Mesenchymal stem cell (in vitro differentiated cells and primary cell): ENCODE measurements around the gene RAB11FIP5.

ENCODE experiments used
- DNase-seq: peaks from one replicate; pipeline ENCODE4 v3.0.0-alpha.2; 2013
- H2AFZ ChIP-seq: one replicate; pipeline ENCODE4 v1.6.1; 2013; ENCODE audit warnings: low read depth, mild to moderate bottlenecking, control low read depth, inconsistent platforms, low read length, moderate library complexity
- H2AK5ac ChIP-seq: 2 replicates; pipeline ENCODE4 v1.6.1; 2013; ENCODE audit warnings: low read length, moderate library complexity, mild to moderate bottlenecking, inconsistent platforms; ENCODE audit not compliant: severe bottlenecking
- H2BK120ac ChIP-seq: one replicate; pipeline ENCODE4 v1.6.1; 2013; ENCODE audit warnings: low read depth, mild to moderate bottlenecking, inconsistent platforms, low read length, moderate library complexity
- H2BK12ac ChIP-seq, 2 experiments: one replicate each; pipeline ENCODE4 v1.6.1; 2013; ENCODE audit warnings: inconsistent platforms in 2 of 2, low read length in 2 of 2, mild to moderate bottlenecking in 2 of 2, moderate library complexity in 2 of 2, control low read depth in 1 of 2
- H2BK15ac ChIP-seq: one replicate; pipeline ENCODE4 v1.6.1; 2013; ENCODE audit warnings: mild to moderate bottlenecking, low read depth, inconsistent platforms; ENCODE audit not compliant: poor library complexity, severe bottlenecking
- H2BK5ac ChIP-seq: 2 replicates; pipeline ENCODE4 v1.6.1; 2013; ENCODE audit warnings: low read depth, mild to moderate bottlenecking, low read length, control low read depth, inconsistent platforms; ENCODE audit not compliant: poor library complexity, severe bottlenecking
- H3K14ac ChIP-seq, 2 experiments: one replicate each; pipeline ENCODE4 v1.6.1; 2013; ENCODE audit warnings: inconsistent platforms in 2 of 2, low read length in 2 of 2, control low read depth in 1 of 2, mild to moderate bottlenecking in 1 of 2, moderate library complexity in 1 of 2
- H3K18ac ChIP-seq, 2 experiments: one replicate each; pipeline ENCODE4 v1.6.1; 2013; ENCODE audit warnings: inconsistent platforms in 2 of 2, low read length in 2 of 2, control low read depth in 1 of 2, low read depth in 1 of 2, mild to moderate bottlenecking in 1 of 2
- H3K23ac ChIP-seq, 2 experiments: one replicate each; pipeline ENCODE4 v1.6.1; 2013; ENCODE audit warnings: inconsistent platforms in 2 of 2, low read length in 2 of 2, mild to moderate bottlenecking in 2 of 2, moderate library complexity in 2 of 2, control low read depth in 1 of 2
- H3K27ac ChIP-seq: 2 replicates; pipeline ENCODE4 v1.5.1; 2013; ENCODE audit warnings: mild to moderate bottlenecking, moderate library complexity, low read length, control low read depth, inconsistent platforms; ENCODE audit not compliant: poor library complexity, severe bottlenecking
- H3K27me3 ChIP-seq, 2 experiments: 2 replicates each; pipeline versions ENCODE4 v1.6.1 to v1.7.0; 2013; ENCODE audit warnings: low read length in 2 of 2, mild to moderate bottlenecking in 2 of 2, moderate library complexity in 2 of 2, control low read depth in 1 of 2, inconsistent platforms in 1 of 2; ENCODE audit not compliant: control insufficient read depth in 1 of 2, insufficient read depth in 1 of 2
- H3K36me3 ChIP-seq, 2 experiments: 2 replicates each; pipeline versions ENCODE4 v1.6.1 to v1.7.0; 2013; ENCODE audit warnings: low read length in 2 of 2, control low read depth in 1 of 2, inconsistent platforms in 1 of 2, low read depth in 1 of 2, mild to moderate bottlenecking in 1 of 2; ENCODE audit not compliant: insufficient read depth in 2 of 2, control insufficient read depth in 1 of 2
- H3K4ac ChIP-seq, 2 experiments: one replicate each; pipeline ENCODE4 v1.6.1; 2013; ENCODE audit warnings: inconsistent platforms in 2 of 2, low read length in 2 of 2, mild to moderate bottlenecking in 2 of 2, moderate library complexity in 2 of 2, control low read depth in 1 of 2, low read depth in 1 of 2
- H3K4me1 ChIP-seq: 2 replicates; pipeline ENCODE4 v1.6.1; 2013; ENCODE audit warnings: low read depth, low read length, control low read depth; ENCODE audit not compliant: control insufficient read depth, insufficient read depth
- H3K4me2 ChIP-seq: 2 replicates; pipeline ENCODE4 v1.6.1; 2013; ENCODE audit warnings: low read length, mild to moderate bottlenecking, inconsistent platforms; ENCODE audit not compliant: poor library complexity, severe bottlenecking
- H3K4me3 ChIP-seq, 2 experiments: 2 replicates each; pipeline versions ENCODE4 v1.5.1 to v1.7.0; 2013; ENCODE audit warnings: low read length in 2 of 2, mild to moderate bottlenecking in 2 of 2, control low read depth in 1 of 2, low read depth in 1 of 2; ENCODE audit not compliant: insufficient read depth in 1 of 2
- H3K79me1 ChIP-seq: replicated peaks from 2 replicates; pipeline ENCODE4 v1.6.1; 2013; ENCODE audit warnings: mild to moderate bottlenecking, control low read depth, low read length, inconsistent platforms; ENCODE audit not compliant: poor library complexity, severe bottlenecking
- H3K9ac ChIP-seq: 2 replicates; pipeline ENCODE4 v1.7.0; 2013; ENCODE audit warnings: mild to moderate bottlenecking, low read length, moderate library complexity
- H3K9me3 ChIP-seq: 2 replicates; pipeline ENCODE4 v1.7.0; 2013; ENCODE audit warnings: mild to moderate bottlenecking, low read length; ENCODE audit not compliant: control insufficient read depth
- H4K8ac ChIP-seq: one replicate; pipeline ENCODE4 v1.6.1; 2013; ENCODE audit warnings: inconsistent platforms, mild to moderate bottlenecking, low read length, moderate library complexity
- H4K91ac ChIP-seq: one replicate; pipeline ENCODE4 v1.6.1; 2013; ENCODE audit warnings: mild to moderate bottlenecking, low read length, inconsistent platforms
- WGBS: methylation state at CpG from one replicate; pipeline ENCODE4 v1.1.7; 2013; ENCODE audit warnings: mixed read lengths; 5-methylcytosine and 5-hydroxymethylcytosine counted together

RAB11FIP5 gene

DNA sequence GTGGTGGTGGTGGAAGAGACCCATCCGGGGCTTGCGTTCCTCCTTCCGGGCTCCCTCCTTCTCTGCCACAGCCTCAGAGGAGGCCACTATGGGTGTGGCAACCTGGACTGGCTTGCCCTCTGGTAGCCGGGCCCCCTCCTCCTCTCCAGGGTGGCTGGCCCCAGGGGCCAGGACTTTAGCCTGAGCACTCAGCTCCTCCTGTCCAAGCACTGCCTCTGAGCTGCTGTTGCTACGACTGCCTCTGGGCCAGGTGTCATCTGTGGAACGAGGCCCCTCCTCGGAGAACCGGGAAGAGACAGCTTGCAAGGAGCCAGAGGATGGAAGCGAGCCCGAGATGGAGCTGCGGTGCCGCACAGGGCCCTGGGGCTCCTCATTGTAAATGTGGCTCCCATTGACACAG lies 24.5 kb downstream of the RAB11FIP5 start:
- Histone ChIP-seq H3K4me2 (no peak overlapping the region), H4K8ac (no peak overlapping the region)
- over 99% methylated on average over 12 of the region's 12 CpGs for WGBS

DNA sequence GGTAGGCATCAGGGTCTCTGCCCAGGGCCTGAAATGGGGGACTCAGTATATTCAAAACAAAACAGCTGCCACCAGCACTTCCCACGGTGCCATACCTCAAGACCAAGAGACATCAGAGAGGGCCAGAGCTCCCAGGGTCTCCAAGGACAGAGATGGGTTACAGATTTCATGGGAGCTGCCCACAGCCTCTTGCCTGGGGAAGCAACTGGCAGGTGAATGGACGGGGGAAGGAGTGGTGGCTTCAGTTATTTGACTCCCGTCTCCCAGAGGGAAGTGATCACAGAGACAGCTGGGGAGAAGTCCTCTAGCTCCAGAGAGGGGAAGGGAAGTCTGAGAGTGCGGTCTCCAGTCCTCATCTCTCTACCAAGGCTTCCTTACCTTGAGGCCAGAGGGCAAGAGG lies 25.4 kb downstream of the RAB11FIP5 start:
- peak overlapping the region; percentile 24 for H3K4me2 ChIP-seq
- no peaks in the 10 kb centered on the region for H3K9me3 ChIP-seq
- WGBS, result 90% methylated on average over 3 of the region's 4 CpGs

More for the DNA sequence above, 24.5 kb downstream of the RAB11FIP5 start:
- no peak overlapping the region for H2AFZ ChIP-seq
- no peak overlapping the region for H2BK12ac ChIP-seq
- no peak for DNase-seq
- H3K27ac ChIP-seq, result no peak overlapping the region
- no peaks in the 10 kb centered on the region for H3K9me3 ChIP-seq
- H3K27me3 ChIP-seq, result no peaks in the 10 kb centered on the region
- H3K36me3 ChIP-seq, result peaks cover 42 to 47% of the 10 kb centered on the region in 2 experiments
- no peak overlapping the region for H4K91ac ChIP-seq
- H3K14ac ChIP-seq, result no peak overlapping the region
- H3K9ac ChIP-seq, result peak overlapping the region; percentile 74
- H3K4me1 ChIP-seq, result peaks cover 85% of the 10 kb centered on the region
- H2BK5ac ChIP-seq, result no peak overlapping the region
- H3K4ac ChIP-seq, result no peak overlapping the region
- H3K79me1 ChIP-seq, result peaks cover 14% of the 10 kb centered on the region
- no peak overlapping the region for H3K4me3 ChIP-seq
- no peak overlapping the region for H2BK120ac ChIP-seq
- H2AK5ac ChIP-seq, result peak overlapping the region; percentile 51
- no peak overlapping the region for H3K23ac ChIP-seq
- H2BK15ac ChIP-seq, result no peak overlapping the region
- no peak overlapping the region for H3K18ac ChIP-seq

DNA sequence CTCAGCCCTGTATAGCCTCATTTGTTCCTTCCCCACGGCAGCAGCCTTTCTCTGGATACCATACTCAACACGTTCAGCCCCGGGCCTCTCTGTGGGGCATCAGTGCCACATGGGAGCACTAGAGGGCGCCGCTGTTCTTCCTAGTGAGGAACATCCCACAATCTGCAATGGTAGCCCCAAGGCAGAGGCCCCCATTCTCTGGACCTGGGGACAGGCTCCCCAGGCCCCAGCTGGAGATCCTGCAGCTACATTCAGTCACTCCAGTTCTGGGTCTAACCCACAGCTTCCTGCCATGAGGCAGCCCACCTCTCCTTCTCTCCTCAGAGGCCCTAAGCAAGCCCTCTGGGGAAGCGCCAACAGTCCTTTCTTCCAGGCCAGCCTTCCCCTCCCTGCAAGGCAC lies 27.1 kb downstream of the RAB11FIP5 start:
- Histone ChIP-seq H3K27me3 (no peaks in the 10 kb centered on the region), H2BK12ac (peak overlapping the region in 1 of 2 experiments; percentile 43), H2AK5ac (no peak overlapping the region), H3K36me3 (peaks cover 48 to 62% of the 10 kb centered on the region in 2 experiments), H3K27ac (peak overlapping the region; percentile 82), H3K4me3 (no peak overlapping the region), H3K14ac (peak overlapping the region in 1 of 2 experiments; percentile 53), H3K4ac (no peak overlapping the region), H3K23ac (no peak overlapping the region), H3K79me1 (peaks cover 24% of the 10 kb centered on the region), H2BK15ac (no peak overlapping the region), H3K18ac (peak overlapping the region in 1 of 2 experiments; percentile 26), H3K4me2 (peak overlapping the region; percentile 21), H4K8ac (peak overlapping the region; percentile 71), H4K91ac (no peak overlapping the region), H2BK120ac (no peak overlapping the region), H3K4me1 (peaks cover 81% of the 10 kb centered on the region), H2BK5ac (no peak overlapping the region), H3K9ac (peak overlapping the region; percentile 46), H2AFZ (no peak overlapping the region), H3K9me3 (no peaks in the 10 kb centered on the region)
- peak; percentile 79 for DNase-seq
- WGBS, result 18% methylated on average over 6 of the region's 6 CpGs

More for the DNA sequence above, 25.4 kb downstream of the RAB11FIP5 start:
- Histone ChIP-seq H3K79me1 (peaks cover 15% of the 10 kb centered on the region), H3K4me1 (peaks cover 83% of the 10 kb centered on the region), H2BK5ac (no peak overlapping the region), H3K27ac (no peak overlapping the region), H3K9ac (peak overlapping the region; percentile 46), H2BK120ac (no peak overlapping the region), H4K8ac (no peak overlapping the region), H3K23ac (no peak overlapping the region), H2BK15ac (no peak overlapping the region), H2BK12ac (no peak overlapping the region), H3K4me3 (no peak overlapping the region), H2AK5ac (peak overlapping the region; percentile 20), H3K27me3 (no peaks in the 10 kb centered on the region), H3K4ac (no peak overlapping the region), H3K18ac (no peak overlapping the region), H3K36me3 (peaks cover 47 to 51% of the 10 kb centered on the region in 2 experiments), H3K14ac (no peak overlapping the region), H2AFZ (no peak overlapping the region), H4K91ac (no peak overlapping the region)
- DNase-seq, result no peak

DNA sequence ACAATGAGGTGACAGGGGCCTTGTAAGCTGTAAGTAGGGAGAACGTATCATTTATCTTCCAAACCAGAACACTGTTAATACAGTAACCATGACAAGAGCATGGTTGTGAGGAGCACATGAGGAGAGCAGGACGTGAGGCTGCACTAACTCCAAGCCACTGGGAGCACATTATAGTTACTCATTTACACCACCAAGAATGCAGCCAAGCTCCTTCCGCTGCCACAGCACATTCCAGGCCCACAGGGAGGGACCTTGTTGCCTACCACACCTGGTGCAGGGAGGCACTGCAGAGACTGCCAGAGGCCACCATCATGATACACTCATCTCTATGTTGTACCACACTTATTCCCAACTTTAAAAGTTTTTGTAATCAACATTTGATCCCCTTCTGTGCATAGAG lies 27.8 kb downstream of the RAB11FIP5 start:
- H2AK5ac ChIP-seq, result peak overlapping the region; percentile 87
- H2BK15ac ChIP-seq, result no peak overlapping the region
- H3K27me3 ChIP-seq, result no peaks in the 10 kb centered on the region
- H2BK5ac ChIP-seq, result no peak overlapping the region
- DNase-seq, result no peak
- no peaks in the 10 kb centered on the region for H3K9me3 ChIP-seq
- H3K14ac ChIP-seq, result no peak overlapping the region
- no peak overlapping the region for H3K23ac ChIP-seq
- H3K4me3 ChIP-seq, result no peak overlapping the region
- peak overlapping the region; percentile 46 for H3K9ac ChIP-seq
- peak overlapping the region; percentile 48 for H3K4me2 ChIP-seq
- no peak overlapping the region for H4K91ac ChIP-seq
- H3K4me1 ChIP-seq, result peaks cover 85% of the 10 kb centered on the region
- no peak overlapping the region for H2AFZ ChIP-seq
- no peak overlapping the region for H2BK12ac ChIP-seq
- no peak overlapping the region for H3K4ac ChIP-seq
- WGBS, result 89% methylated on average over 3 of the region's 3 CpGs
- H3K18ac ChIP-seq, result no peak overlapping the region
- H2BK120ac ChIP-seq, result no peak overlapping the region
- H3K79me1 ChIP-seq, result peaks cover 30% of the 10 kb centered on the region
- H3K36me3 ChIP-seq, result peaks cover 55 to 69% of the 10 kb centered on the region in 2 experiments
- H4K8ac ChIP-seq, result no peak overlapping the region
- H3K27ac ChIP-seq, result peak overlapping the region; percentile 84
